ENCODE data around the gene MIAT.

Gene MIAT

DNA sequence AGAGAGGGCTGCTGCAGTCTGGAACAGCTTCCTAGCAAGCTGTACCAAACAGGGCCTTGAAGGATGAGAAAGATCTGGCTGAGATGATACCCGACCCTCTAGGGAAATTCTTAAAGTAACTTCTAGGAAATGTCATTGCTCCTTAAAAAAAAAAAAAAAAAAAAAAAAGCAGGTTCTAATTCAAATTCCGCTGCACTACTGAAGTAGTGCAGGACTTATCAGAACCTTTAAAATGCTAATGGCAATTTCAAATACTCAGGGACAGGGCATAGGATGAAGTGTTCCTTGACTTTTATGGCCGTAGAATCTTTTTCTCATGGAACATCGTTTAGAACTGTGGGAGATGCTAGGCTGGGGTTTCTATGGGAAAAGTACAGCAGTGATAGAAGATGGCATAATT, 13.1 kb downstream of the MIAT start:
- DNase-seq = no peak

DNA sequence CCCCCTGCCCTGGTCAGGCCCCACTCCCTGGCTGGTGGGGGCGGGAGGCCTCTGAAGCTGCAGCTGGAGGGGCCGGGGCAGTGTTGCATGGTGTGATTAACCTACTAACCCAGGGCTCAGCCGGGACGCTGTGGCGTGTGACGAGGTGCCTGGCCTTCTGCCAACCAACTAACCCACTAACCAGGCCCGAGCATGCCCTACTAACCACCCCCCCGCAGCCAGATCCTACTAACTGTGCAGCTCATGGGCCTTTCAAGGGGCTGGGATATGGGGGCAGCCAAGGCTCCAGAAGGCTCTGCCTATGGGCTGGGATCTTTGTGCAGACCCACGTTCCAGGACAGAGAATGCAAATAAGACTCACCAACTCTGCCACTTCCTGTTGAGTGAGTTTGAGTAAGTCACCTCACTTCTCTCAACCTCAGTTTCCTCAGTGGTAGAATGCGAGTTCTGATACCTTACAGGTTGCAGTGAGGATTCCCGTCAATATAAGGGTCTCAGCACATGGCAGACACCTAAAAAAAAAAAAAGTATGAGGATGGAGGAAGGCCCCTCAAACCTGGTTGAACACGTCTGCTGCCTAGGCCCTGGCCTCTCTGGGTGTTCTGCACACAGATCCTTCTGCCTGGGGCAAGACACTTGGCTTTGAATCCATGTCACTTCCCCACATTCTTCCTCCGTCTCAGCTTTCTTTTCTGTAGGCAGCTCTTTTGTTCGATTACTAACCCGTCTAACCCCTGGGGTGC, 14.1 kb downstream of the MIAT start:
- no peak for DNase-seq

DNA sequence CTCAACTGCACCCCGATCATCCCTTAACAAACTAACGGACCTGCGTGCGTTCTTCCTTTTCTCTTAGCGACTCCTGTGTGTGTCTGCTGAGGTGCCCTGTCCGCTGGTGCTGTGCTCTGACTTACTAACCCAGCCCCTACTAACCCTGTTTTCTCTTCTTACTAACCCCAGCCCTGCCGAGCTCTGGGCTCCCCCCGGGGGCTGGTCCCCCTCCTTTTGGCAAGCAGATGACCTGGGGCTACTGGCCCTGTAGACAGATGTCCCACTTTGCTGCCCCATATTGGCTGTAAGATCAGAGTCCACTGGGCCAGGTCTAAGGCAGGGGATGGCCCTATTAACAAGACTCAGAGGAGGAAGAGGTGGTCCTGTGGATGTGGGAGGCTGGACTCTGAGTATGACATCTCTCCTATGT, 14.7 kb downstream of the MIAT start:
- DNase-seq = no peak

DNA sequence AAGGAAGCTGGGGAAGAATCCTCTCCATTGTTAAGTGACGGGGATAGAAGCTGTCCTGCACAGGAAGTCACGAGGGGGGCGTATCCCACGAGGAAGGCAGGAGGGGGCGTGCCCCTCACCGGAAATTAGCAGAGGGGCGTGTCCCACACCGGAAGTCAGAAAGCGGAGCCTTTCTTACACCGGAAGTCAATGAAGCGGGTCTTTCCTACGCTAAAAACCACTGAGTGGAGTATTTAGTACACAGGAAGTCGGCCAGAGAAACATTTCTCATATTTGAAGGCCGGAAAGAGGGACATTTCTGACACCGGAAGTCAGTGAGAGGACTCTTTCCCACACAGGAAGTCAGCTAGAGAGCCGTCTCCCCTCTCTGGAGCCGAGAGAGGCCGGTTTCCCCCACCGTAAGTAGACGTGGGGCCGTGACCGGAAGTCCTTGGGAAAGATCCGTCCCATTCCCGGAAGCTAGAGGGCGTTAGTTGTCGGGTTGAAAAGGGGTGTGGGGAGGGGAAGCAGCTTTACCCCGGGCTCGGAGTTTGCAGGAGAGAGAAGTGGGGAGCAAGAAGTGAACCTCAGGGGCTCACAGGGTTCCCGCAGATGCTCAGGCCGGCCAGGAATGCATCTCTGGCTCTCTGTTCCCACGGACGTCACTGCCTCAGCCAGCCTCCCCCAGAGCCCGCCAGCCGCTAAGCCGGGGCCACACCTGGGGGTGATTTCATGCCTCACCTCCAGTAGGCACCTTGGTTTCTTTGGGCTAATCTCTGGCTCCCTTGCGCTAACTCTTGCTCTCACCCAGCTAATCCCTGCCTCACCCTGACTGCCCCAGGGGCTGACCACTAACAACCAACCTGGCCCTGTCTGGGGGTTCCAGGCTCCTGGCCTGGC, 15.4 kb downstream of the MIAT start:
- peak; percentile 84 for DNase-seq

- no peak for DNase-seq
Measured at GRCh38 chr22:26673486-26673885, 16.1 kb downstream of the MIAT start.

DNA sequence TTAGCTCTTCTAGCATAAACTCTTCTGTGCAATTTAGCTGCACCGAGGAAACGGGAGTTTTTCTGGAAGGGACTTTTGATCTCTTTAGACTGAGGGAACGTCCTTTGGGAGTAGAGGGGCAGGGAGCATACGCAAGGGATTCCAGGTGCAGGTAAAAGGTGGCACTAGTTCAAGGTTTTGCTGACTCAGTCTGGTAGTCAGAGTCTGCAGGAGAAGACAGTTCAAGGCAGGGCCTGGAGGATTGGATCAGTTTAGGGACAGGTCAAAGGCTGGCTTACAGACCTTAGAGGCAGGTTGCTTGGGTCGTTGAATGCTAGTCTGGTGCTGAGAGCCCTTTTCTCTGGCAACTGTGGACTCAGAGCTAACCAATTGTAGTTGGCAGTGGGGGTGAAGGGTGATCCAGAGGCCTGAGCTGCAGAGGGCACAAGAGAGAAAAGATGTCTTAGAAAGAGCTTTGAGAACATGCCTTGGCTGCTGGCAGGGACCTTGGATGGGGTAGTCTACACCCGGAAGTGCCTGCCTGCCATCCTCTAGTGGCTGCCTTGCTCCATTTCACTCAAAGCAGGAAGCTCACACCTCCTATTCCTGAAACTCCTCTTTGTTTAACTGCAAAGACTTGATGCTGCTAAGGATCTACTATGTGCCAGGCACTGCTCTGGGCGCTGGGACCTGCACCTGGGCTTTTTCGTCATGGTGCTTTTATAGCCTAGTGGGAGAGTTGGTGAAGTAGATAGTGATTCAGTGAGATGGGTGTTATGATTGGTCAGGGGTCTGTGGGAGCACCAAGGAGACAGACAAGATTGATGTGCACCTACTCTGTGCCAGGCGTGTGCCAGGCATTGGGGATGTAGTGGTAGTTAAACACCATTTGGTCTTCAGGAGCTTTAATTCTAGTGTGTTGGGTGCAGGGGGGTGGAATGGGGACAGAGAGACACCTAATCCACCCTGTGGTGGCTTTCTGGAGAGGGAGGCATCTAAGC, 17.1 kb downstream of the MIAT start:
- no peak for DNase-seq

- DNase-seq = no peak
Measured at GRCh38 chr22:26675687-26676268, 18.4 kb downstream of the MIAT start.

DNA sequence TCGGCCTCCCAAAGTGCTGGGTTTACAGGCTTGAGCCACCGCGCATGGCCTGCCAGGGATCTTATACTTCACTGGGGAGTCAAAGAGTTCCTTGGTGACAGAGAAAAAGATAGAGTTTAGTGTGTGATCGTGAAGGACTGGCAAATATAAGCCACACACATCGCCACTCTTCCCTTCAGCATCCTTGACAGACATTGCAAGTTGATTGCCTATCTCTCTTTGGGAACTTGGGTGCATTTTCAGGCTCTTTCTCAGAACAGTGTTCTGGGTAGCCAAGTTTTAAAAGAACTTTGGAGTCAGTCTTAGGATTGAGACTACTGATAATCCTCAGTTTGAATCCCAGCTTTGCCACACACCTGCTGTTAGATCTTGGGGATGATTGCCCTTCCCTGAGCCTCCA, 19.8 kb downstream of the MIAT start:
- DNase-seq = no peak

DNA sequence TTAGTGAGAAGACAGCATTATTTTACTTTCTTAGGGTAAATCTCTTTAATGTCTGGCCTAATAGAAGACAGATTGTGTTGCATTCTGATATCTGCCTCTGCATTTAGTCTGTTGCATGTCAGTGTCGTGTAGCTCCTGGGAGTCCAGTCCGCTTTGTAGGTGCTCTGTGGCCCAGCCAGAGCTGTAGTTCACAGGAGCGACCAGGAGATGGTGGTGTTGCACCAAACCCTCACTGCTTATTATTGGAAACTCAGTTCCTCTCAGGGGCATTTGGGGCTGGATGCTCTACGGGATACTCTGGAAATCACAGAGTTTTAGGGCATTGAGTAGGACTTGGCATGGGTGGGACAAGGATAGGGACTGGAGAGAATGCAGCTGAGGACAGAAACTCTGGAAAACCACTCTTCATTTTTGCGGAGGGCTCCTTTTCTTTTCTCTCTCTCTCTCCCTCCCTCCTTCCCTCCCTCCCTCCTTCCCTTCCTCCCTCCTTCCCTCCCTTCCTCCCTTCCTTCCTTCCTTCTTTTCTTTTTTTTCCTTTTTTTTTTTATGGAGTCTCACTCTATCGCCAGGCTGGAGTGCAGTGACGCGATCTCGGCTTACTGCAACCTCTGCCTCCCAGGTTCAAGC, 21.7 kb downstream of the MIAT start:
- peak; percentile 13 for DNase-seq

GRCh38 chr22:26680485-26680884, 23.1 kb downstream of the MIAT start:
- no peak for DNase-seq

GRCh38 chr22:26681395-26681821, 24.0 kb downstream of the MIAT start:
- DNase-seq = no peak

DNA sequence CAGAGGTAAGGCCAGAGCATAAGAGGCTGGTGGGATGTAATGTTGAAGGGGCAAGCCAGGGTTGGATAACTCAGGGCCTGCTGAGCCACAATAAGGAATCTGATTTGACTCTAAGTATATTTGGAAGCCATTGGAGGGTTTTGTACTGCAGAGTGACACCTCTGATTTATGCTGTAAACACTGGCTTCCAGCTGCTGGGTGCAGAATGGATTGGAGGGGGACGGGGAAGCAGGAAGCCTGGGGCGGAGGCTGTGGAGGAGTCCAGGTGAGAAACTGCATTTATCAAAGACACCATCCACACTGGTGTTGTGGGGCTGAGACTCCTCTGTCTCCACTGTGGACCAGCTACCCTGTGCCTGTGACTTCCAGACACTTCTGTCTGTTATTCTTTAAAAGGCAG, 26.8 kb downstream of the MIAT start:
- DNase-seq = no peak

GRCh38 chr22:26685601-26686000, 28.2 kb downstream of the MIAT start:
- DNase-seq = no peak

- no peak for DNase-seq
Measured at GRCh38 chr22:26687439-26687838, 30.1 kb downstream of the MIAT start.

- no peak for DNase-seq
Measured at GRCh38 chr22:26689513-26690301, 32.3 kb downstream of the MIAT start.

DNA sequence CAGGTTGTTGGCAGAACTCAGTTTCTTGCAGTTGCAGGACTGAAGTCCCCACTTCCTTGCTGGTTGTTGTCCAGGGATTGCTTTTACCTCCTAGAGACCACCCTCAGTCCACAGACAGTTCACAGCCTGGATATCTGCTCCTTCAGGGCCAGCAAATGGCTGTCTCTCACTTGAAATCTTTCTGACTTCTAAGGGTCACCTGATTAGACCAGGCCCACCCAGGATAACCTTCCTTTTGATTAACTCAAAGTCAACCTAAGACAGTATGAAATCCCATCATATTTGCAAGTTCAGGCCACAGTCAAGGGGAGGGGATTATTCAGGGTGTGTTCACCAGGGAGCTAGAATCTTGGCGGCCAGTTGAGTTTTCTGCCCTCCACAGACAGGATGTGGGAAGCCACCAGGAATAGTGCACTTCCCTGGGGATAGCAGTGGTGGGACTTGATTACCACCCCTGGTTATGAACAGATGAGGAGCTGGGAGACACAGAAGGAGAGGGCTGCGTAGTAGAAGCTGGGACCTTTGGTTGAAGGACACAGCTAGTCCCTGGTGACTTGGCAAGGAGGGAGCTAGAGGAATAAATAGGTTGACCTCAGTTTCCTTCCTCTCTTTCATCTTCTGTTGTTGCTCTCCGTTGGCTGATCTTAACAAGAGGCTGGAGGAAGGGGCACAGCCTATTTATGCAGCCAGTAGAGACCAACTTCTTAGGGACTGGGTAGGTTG, 33.4 kb downstream of the MIAT start:
- no peak for DNase-seq

GRCh38 chr22:26691377-26691716, 34.0 kb downstream of the MIAT start:
- no peak for DNase-seq

DNA sequence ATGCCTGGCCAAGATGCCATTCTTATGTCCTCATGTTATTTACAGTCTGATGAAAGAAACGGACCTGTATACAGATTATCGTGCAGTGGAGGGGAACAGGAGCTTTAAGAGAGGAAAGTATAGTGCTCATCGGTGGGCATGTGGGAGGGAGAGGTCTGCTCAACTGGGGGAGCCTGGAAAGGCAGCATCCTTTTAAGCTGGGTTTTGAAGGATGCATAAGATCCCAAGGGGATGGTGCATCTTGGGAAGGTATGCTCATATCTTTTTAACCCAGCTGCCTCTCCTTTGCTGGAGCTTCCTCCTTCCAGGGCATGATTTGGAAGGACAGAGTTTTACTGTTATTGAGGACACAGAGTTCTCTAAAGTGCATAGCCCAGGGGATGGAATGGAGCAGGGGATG, 34.8 kb downstream of the MIAT start:
- DNase-seq = no peak

DNA sequence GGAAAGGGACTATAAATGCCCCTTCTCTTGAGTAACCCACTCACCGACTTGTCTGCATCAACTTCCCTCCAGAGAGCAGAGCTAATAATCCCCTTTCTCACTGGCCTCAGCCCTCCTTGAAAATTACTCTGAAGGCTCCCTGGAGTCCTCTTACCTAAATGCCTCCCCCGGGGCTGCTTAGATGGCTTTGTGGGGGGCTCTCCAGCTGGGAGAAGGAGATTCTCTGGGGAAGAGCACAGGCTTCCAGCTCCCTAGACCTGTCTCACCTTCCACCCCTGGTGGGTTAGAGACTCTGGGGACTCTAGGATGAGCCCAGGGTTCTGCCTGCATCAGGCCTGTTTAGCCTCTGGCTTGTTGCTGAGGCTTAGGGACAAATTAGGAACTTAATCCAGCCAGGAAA, 39.8 kb downstream of the MIAT start:
- no peak for DNase-seq

GRCh38 chr22:26700462-26700861, 43.1 kb downstream of the MIAT start:
- DNase-seq = no peak

GRCh38 chr22:26700886-26701285, 43.5 kb downstream of the MIAT start:
- DNase-seq = no peak
